TTC549 (cell line): ENCODE results near the gene DAPK2.

Experiments
- FAIRE-seq: peaks from 2 replicates; lab custom pipeline; 2012; peaks lifted over from hg19 to GRCh38; lab: Jason Lieb, UNC

Gene DAPK2

GRCh38 chr15:63941698-63942465 lies 104.4 kb downstream of the DAPK2 start:
- no peak for FAIRE-seq

GRCh38 chr15:63940966-63941620 lies 105.2 kb downstream of the DAPK2 start:
- FAIRE-seq: no peak

DNA sequence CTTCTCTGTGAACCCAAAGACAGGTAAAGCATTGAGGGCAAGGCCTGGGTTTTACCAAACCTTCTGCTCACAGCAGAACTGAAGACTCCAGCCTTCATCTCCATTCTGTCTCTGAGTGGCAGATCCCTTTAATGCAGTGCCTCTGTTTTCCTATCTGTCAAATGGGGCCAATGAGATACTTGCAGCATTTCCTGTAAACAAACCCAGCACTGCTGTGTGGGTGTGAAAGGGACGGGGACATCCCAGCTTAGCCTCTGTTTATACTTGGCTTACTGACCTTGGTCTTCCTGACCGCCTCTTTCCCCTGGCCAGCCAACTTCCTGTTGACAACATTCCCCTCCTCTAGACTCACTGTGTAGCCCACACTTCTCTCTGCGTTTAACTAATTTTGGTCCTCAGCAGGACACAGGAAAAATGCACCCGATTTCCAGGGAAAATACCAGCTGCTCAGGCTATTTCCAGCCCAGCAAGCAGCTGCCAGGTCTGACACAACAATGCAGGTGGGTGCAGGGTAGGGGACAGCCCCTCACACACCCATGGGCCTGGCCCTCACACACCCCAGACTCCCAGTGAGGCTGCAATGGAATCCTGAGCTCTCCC lies 106.7 kb downstream of the DAPK2 start:
- no peak for FAIRE-seq

- FAIRE-seq: no peak
Measured at GRCh38 chr15:63938486-63939061, 107.7 kb downstream of the DAPK2 start.

DNA sequence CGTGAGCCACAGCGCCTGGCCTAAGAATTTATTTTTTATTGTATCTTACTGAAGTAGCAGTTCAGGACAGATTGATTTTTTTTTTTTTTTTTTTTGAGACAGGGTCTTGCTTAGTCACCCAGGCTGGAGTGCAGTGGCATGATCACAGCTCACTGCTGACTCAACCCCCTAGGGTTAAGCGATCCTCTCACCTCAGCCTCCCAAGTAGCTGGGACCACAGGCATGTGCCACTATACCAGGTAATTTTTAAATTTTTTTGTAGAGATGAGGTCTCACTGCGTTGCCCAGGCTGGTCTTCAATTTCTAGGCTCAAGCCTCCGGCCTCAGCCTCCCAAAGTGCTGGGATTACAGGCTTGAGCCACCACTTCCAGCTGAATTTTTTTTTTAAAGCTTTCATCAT lies 112.8 kb downstream of the DAPK2 start:
- no peak for FAIRE-seq

GRCh38 chr15:63931556-63931955 lies 114.7 kb downstream of the DAPK2 start:
- no peak for FAIRE-seq

DNA sequence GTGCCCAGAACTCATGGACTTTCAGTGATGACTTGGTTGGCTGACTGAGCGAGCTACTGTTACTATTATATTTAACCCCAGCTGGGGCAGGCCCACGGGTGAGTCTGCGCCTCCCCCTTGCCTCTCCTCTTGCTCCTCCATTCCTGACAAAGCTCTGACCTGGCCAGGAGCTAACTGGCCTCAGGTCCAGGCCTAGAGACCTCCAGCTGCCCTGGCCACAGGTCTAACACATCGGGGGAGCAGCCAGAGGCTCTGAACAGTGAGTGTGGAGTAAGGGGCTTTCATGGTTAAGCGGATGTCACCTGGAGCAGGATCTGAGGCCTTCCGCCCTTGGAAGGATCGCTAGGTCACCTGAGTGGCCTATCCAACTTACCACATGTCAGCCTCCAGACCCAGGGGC lies 116.3 kb downstream of the DAPK2 start:
- FAIRE-seq: no peak

GRCh38 chr15:63928185-63928842 lies 118.0 kb downstream of the DAPK2 start:
- FAIRE-seq: no peak

- no peak for FAIRE-seq
Measured at GRCh38 chr15:63923993-63924950, 122.0 kb downstream of the DAPK2 start.

- no peak for FAIRE-seq
Measured at GRCh38 chr15:63922916-63923315, 123.4 kb downstream of the DAPK2 start.

GRCh38 chr15:63922261-63922904 lies 123.9 kb downstream of the DAPK2 start:
- FAIRE-seq: no peak

GRCh38 chr15:63920504-63921175 lies 125.6 kb downstream of the DAPK2 start:
- no peak for FAIRE-seq

DNA sequence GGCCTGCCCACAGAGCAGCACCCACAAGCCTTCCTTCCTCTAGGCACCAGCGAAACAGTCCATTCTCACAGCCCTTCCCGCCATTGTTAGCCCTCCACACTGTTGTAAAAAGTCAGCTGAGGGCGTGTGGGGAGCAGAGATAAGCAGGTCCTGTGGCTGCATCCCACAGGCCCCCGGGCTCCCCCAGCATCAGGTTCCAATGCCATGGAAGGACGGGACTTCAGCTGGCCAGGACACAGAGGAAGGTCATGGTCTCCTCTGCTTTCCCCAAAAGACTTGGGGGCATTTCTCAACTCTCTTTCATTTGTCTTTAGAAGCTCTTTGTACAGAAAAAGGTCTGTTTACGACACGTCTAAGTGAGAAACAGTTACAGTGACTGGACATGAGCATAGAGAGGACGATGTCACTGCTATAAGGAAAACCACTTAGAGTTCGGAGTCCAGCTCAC lies 127.4 kb downstream of the DAPK2 start:
- no peak for FAIRE-seq

DNA sequence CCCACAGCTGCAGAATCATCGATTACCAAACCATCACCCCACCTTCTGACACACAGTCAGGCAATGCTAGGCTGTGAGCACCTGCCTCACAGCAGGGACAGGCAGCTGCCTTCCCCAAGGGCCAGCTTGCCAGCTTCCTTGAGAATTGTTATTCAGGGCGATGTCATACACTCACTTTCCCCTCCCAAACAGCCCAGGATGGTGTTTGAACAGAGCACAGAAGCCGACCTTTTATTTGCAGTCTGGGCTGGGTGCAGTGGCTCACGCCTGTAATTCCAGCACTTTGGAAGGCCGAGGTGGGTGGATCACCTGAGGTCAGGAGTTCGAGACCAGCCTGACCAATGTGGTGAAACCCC lies 128.0 kb downstream of the DAPK2 start:
- no peak for FAIRE-seq

DNA sequence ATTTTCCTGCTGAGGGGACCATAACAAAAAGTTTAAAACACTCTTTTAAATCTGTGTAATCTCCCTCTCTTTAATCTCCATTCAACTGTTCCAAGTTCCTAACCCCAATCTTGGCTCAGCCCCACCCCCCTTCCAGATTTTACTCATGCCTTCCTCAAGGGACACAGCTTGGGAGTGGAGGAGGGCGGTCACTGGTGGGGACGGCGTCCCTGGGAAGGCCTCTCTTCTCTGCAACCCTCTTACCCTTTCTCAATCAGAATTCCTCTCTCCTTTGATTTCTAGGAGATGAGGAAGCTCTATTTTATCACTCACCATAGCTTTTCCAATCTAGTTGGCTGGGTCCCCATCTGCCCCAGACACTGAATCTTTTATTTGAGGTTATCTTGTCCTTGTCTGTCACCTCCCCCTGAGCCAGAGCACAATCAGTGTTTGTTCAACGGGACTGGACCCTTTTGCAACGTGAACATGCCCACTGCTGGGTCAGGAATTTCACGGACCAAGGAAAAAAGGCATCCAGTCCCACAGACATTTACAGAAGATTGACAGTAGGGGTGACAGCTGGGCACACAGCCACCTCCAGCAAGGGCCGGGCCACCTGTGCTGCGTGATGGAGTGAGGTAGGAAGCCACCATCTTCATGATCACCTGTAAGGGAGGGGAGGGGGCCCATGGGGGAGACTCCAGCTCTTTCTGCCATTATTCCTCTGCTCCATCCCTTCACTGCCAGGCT lies 128.5 kb downstream of the DAPK2 start:
- FAIRE-seq: no peak

DNA sequence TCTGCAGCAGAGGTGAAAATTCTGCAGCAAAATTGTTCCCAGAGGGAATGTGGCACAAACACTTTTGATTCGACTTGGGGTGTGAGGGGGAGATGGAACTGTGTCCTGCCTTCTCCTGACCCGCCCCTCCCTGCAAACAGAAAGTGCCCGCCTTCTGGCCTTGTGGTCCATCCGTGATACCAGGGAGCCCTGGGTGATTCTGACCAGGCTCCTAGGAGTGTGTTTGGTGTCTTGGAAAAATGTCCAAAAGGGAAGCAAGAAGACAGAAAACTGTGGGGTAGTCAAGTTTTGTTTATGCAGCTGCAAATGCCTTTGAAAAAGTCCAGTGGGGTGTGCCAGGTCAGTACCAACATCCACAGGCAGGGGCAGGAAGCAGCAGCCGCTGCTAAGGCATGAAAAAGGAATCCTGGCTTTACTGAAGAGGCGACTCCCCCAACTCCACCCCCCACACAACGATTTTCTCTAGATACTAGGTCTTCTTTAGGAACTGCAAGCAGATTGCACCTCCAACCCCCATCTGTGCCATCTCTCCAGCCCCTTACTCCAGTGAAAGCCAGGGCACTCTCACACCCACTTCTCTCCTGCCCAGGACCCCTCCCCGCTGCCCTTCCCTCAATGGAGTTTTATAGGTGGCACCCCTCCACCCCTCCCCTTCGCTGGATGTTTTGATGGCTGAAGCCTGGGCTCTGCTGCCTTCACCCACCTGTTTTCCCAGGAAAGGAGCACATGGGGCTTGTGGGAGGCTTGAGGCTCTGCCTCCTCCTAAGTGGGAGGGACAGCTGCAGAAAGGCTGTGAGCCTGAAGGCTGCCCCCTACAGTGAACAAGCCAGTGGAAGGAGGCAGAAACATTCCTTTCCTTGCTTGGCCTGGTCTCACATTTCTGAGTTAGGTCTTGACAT lies 130.2 kb downstream of the DAPK2 start:
- FAIRE-seq: no peak

- no peak for FAIRE-seq
Measured at GRCh38 chr15:63915209-63915872, 130.9 kb downstream of the DAPK2 start.

DNA sequence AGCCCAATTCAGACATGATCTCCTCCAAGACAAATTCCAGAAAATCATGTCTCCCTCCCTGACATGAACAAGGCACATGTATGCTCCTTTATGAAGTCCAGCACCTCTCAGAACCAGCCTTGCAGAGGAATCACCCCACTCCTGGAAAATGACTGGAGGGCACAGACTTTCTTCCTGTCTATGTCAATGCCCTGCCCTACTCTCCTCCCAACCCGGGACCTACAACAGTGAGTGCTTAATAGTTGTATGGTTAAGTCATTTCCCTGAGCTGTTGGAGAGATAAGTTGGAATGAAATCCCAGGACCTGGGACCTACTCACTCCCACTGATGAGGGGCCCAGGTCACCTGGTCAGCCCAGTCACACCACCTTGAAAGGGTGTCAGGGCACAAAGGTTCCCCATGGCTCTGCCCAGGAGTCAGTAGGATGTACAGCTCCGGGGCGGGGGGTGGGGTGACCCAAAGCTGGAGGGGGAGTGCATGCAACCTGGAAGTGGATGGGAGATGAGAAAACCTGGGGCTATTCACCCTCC lies 132.4 kb downstream of the DAPK2 start:
- no peak for FAIRE-seq
